GDM1 (cell line): Measurements from ENCODE around the gene LRRC52.

Source experiments
- DNase-seq: peaks from one replicate; lab custom pipeline; 2025; lab: John Stamatoyannopoulos, UW

LRRC52 gene

GRCh38 chr1:165543532-165544438 lies at the start of gene LRRC52:
LRRC52 (plus strand) TSS chr1:165544000; CDS start chr1:165544297, 297 bp downstream.
- no peak for DNase-seq

GRCh38 chr1:165494949-165495857 lies 48.6 kb upstream of the LRRC52 start:
- DNase-seq, result no peak

- DNase-seq, result no peak
Measured at GRCh38 chr1:165495858-165496205, 48.0 kb upstream of the LRRC52 start.

GRCh38 chr1:165496501-165496900 lies 47.3 kb upstream of the LRRC52 start:
- no peak for DNase-seq

- no peak for DNase-seq
Measured at GRCh38 chr1:165497069-165498013, 46.5 kb upstream of the LRRC52 start.

- DNase-seq, result no peak
Measured at GRCh38 chr1:165501330-165501969, 42.4 kb upstream of the LRRC52 start.

- DNase-seq, result no peak
Measured at GRCh38 chr1:165501970-165502348, 41.8 kb upstream of the LRRC52 start.

GRCh38 chr1:165507570-165507969 lies 36.2 kb upstream of the LRRC52 start:
- no peak for DNase-seq

GRCh38 chr1:165508291-165508690 lies 35.5 kb upstream of the LRRC52 start:
- DNase-seq, result no peak

GRCh38 chr1:165512816-165513215 lies 31.0 kb upstream of the LRRC52 start:
- DNase-seq, result no peak

- no peak for DNase-seq
Measured at GRCh38 chr1:165516469-165516868, 27.3 kb upstream of the LRRC52 start.

GRCh38 chr1:165520646-165521045 lies 23.2 kb upstream of the LRRC52 start:
- DNase-seq, result no peak

GRCh38 chr1:165524639-165525285 lies 19.0 kb upstream of the LRRC52 start:
- no peak for DNase-seq

GRCh38 chr1:165525708-165526107 lies 18.1 kb upstream of the LRRC52 start:
- DNase-seq, result no peak

- no peak for DNase-seq
Measured at GRCh38 chr1:165527251-165528007, 16.4 kb upstream of the LRRC52 start.

- DNase-seq, result no peak
Measured at GRCh38 chr1:165531021-165531420, 12.8 kb upstream of the LRRC52 start.

GRCh38 chr1:165532053-165532452 lies 11.7 kb upstream of the LRRC52 start:
- no peak for DNase-seq

- no peak for DNase-seq
Measured at GRCh38 chr1:165533254-165533653, 10.5 kb upstream of the LRRC52 start.

- DNase-seq, result no peak
Measured at GRCh38 chr1:165536016-165536415, 7.8 kb upstream of the LRRC52 start.
